HG02973 (cell line): ENCODE measurements around the gene DYNC1LI1.

Source experiments
- ATAC-seq: cut with Tn5 transposase; IDR thresholded peaks from one replicate; pipeline ENCODE4 v1.9.1; 2021; ENCODE audit warnings: moderate library complexity; ENCODE audit not compliant: unreplicated experiment

The DYNC1LI1 gene

GRCh38 chr3:32493437-32494414, 76.9 kb downstream of the DYNC1LI1 start:
- peak; percentile 69 for ATAC-seq

GRCh38 chr3:32492684-32493436, 77.8 kb downstream of the DYNC1LI1 start:
- ATAC-seq: no peak

- no peak for ATAC-seq
Measured at GRCh38 chr3:32488474-32489008, 82.1 kb downstream of the DYNC1LI1 start.

GRCh38 chr3:32487781-32488473, 82.7 kb downstream of the DYNC1LI1 start:
- ATAC-seq: no peak

GRCh38 chr3:32484436-32484835, 86.2 kb downstream of the DYNC1LI1 start:
- no peak for ATAC-seq

- no peak for ATAC-seq
Measured at GRCh38 chr3:32483772-32484171, 86.9 kb downstream of the DYNC1LI1 start.

- no peak for ATAC-seq
Measured at GRCh38 chr3:32482693-32483092, 88.0 kb downstream of the DYNC1LI1 start.

GRCh38 chr3:32481791-32482631, 88.6 kb downstream of the DYNC1LI1 start:
- no peak for ATAC-seq

- no peak for ATAC-seq
Measured at GRCh38 chr3:32480604-32481003, 90.1 kb downstream of the DYNC1LI1 start.
